Measurements from ENCODE around the gene GPR183.

DNA sequence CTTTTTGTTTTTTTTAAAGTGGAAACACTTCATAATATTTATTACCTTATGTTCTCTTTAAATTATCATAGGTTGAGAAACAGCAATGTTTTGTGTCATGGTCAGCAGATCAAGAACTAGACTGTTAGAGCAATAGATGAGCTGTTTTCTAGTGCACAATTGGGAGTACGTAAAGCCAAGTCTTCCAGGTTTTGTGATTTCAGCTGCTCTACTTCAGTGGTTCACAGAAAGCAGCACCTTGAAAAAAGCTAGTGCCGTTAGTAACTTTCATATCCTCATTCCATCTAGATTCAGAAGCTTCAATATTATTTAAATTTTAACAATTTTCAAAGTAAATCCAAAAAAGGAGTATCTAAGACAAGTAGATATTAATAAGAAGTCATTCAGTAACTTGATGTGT lies 50.9 kb downstream of the GPR183 start:
- TF ChIP-seq, protein P1, sequence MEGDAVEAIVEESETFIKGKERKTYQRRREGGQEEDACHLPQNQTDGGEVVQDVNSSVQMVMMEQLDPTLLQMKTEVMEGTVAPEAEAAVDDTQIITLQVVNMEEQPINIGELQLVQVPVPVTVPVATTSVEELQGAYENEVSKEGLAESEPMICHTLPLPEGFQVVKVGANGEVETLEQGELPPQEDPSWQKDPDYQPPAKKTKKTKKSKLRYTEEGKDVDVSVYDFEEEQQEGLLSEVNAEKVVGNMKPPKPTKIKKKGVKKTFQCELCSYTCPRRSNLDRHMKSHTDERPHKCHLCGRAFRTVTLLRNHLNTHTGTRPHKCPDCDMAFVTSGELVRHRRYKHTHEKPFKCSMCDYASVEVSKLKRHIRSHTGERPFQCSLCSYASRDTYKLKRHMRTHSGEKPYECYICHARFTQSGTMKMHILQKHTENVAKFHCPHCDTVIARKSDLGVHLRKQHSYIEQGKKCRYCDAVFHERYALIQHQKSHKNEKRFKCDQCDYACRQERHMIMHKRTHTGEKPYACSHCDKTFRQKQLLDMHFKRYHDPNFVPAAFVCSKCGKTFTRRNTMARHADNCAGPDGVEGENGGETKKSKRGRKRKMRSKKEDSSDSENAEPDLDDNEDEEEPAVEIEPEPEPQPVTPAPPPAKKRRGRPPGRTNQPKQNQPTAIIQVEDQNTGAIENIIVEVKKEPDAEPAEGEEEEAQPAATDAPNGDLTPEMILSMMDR (IDR thresholded peaks at IDR 0.05), result no peak
- TF ChIP-seq TCF7L2 (IDR thresholded peaks at IDR 0.05; ENCODE audit: low read depth, low read length), result no peak
- no peak for TF ChIP-seq POLR2AphosphoS5 (IDR thresholded peaks at IDR 0.05; ENCODE audit: low read depth, low read length)

Data from Panc1 (cell line).